KMS-11 (cell line): Measurements from ENCODE around the gene CHCHD4.
A peak's percentile ranks its signal among the peaks of the same experiment; 100 is the strongest.

ENCODE experiments used
- H2AFZ ChIP-seq: fragments of 200-600 bp; sonication (generic); 2 replicates; pipeline ENCODE4 v1.6.1; 2016; ENCODE audit warnings: antibody characterized with exemption, mixed run types, low read depth
- H3K27ac ChIP-seq: fragments of 200-600 bp; sonication (generic); 2 replicates; pipeline ENCODE4 v1.6.1; 2016; ENCODE audit warnings: mild to moderate bottlenecking, mixed run types
- H3K27me3 ChIP-seq: fragments of 200-600 bp; sonication (generic); 2 replicates; pipeline ENCODE4 v1.6.1; 2017; ENCODE audit warnings: mild to moderate bottlenecking, low read depth, mixed run types, moderate library complexity; ENCODE audit not compliant: insufficient read depth
- H3K36me3 ChIP-seq: fragments of 200-600 bp; sonication (generic); 2 replicates; pipeline ENCODE4 v1.6.1; 2017; ENCODE audit warnings: mild to moderate bottlenecking, mixed run types; ENCODE audit not compliant: insufficient read depth
- H3K4me1 ChIP-seq: fragments of 200-600 bp; sonication (generic); 2 replicates; pipeline ENCODE4 v1.6.1; 2016; ENCODE audit warnings: mild to moderate bottlenecking, low read depth, mixed run types; ENCODE audit not compliant: poor library complexity, severe bottlenecking
- H3K4me2 ChIP-seq: fragments of 200-600 bp; sonication (generic); 2 replicates; pipeline ENCODE4 v1.7.0; 2016; ENCODE audit warnings: mild to moderate bottlenecking, mixed run types
- H3K4me3 ChIP-seq: fragments of 200-600 bp; sonication (generic); IDR thresholded peaks from 2 replicates; pipeline ENCODE4 v1.6.1; 2017; ENCODE audit warnings: low read depth, low read length, mixed read lengths; ENCODE audit not compliant: insufficient read depth
- H3K79me2 ChIP-seq: fragments of 200-600 bp; sonication (generic); 2 replicates; pipeline ENCODE4 v1.6.1; 2016; ENCODE audit warnings: low read depth, mixed run types; ENCODE audit not compliant: insufficient read depth
- H3K9ac ChIP-seq: fragments of 200-600 bp; sonication (generic); 2 replicates; pipeline ENCODE4 v1.6.1; 2016; ENCODE audit warnings: mild to moderate bottlenecking, mixed run types
- H4K20me1 ChIP-seq: fragments of 200-600 bp; sonication (generic); 2 replicates; pipeline ENCODE4 v1.6.1; 2016; ENCODE audit warnings: mild to moderate bottlenecking, mixed run types; ENCODE audit not compliant: insufficient read depth
- TF ChIP-seq, protein P1 (sequence below): fragments of 200-600 bp; sonication (generic); conservative IDR thresholded peaks from 2 replicates; pipeline ENCODE4 v1.6.1; 2017; ENCODE audit warnings: low read depth, mild to moderate bottlenecking, antibody characterized with exemption, low read length, moderate library complexity, mixed read lengths

Gene CHCHD4

DNA sequence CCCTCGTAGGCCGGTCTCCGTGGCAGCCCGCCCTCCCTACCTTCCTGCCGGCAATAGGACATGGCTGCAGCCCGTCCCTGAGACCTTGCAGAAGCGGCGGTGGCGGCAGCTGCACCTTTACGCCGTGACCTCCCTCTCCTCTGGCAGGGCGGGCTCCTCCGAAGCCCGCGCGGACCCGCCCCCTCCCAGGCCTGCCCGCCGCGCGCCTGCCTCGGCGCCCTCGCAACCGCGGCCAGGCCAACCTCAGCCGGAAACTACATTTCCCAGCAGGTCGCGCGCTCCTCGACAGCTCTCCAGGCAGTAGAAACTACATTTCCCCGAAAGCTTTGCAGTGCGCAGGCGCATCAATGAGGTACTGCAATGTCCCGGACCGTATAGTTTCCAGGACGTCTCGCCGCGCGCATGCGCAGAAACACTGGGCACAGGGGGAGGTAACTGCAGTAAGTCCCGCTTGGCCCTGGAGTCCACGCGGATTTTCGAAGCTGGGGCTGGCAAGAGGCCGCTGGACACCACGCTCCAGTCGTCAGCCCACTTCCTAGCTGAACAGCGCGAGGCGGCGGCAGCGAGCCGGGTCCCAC lies at the start of gene CHCHD4, which contains the start of gene TMEM43:
TSS of gene CHCHD4 (minus strand) at position 256 of the 578 bp plus-strand sequence. CDS start at position 62, 194 bp downstream.
TSS of gene TMEM43 (plus strand) at position 438 of the 578 bp plus-strand sequence. CDS start 142 bp downstream, outside the sequence.
- H2AFZ ChIP-seq = peak within 1 kb of the TSS; percentile 47
- no peaks in the 10 kb centered on the region for H3K36me3 ChIP-seq

DNA sequence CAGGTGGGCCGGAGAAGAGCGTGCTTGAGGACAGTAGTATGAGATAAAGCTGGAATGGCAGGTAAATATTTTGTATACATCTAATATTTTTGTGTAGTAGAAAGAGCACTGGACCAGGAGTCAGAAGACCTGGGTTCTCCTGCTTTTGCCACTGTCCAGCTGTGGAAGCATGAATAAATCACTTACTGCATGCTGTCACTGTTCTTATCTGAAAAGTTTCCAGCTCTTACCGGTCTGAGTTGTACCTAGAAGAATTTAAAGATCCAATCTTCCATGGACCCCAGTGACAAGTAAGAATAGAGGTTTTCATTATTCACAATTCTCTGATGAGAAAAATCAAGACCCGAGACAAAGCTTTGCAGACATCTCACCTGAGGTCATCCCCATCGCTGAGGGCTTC lies 47.8 kb upstream of the CHCHD4 start:
- peaks cover 55% of the 10 kb centered on the region for H3K4me1 ChIP-seq

More for the DNA sequence above, at the start of gene CHCHD4, which contains the start of gene TMEM43:
- Histone ChIP-seq H3K79me2 (peaks cover 50% of the 10 kb centered on the region), H3K4me3 (peak within 1 kb of the TSS; percentile 19), H3K27ac (peak within 1 kb of the TSS; percentile 89), H3K4me2 (peak within 1 kb of the TSS; percentile 89), H4K20me1 (no peaks in the 10 kb centered on the region), H3K9ac (peak within 1 kb of the TSS; percentile 92), H3K27me3 (no peaks in the 10 kb centered on the region), H3K4me1 (peaks cover 38% of the 10 kb centered on the region)
- TF ChIP-seq, protein P1, sequence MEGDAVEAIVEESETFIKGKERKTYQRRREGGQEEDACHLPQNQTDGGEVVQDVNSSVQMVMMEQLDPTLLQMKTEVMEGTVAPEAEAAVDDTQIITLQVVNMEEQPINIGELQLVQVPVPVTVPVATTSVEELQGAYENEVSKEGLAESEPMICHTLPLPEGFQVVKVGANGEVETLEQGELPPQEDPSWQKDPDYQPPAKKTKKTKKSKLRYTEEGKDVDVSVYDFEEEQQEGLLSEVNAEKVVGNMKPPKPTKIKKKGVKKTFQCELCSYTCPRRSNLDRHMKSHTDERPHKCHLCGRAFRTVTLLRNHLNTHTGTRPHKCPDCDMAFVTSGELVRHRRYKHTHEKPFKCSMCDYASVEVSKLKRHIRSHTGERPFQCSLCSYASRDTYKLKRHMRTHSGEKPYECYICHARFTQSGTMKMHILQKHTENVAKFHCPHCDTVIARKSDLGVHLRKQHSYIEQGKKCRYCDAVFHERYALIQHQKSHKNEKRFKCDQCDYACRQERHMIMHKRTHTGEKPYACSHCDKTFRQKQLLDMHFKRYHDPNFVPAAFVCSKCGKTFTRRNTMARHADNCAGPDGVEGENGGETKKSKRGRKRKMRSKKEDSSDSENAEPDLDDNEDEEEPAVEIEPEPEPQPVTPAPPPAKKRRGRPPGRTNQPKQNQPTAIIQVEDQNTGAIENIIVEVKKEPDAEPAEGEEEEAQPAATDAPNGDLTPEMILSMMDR = no peak

DNA sequence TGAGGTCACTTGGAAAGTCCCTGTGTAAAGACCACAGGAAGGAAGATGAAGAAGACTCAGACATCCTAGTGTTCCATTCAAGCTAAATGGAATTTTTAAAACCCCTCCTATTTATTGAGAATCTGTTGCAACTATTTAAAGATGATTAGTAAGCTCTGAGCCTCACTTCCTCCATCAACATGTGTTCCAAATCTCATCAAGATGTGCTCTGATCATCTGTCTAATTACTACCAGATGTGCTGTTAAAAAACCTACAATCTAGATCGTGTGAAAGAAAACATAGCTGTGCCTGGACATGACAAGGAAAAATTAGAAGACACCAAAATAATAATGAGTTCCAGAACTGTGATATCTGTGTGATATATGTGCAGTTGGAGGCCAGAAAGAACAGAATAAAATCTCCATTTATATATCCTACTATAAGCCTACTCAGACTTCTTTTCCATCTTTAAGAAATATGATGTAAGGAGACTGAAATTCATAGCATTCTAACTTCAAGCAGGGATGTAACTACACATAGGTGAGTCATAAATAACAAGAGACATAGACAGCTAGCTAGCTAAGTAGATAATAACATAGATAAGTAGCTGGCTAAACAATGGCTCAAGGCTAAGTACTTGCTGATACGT lies 46.0 kb upstream of the CHCHD4 start:
- H2AFZ ChIP-seq = no peak overlapping the region
- no peaks in the 10 kb centered on the region for H3K36me3 ChIP-seq
- H3K27ac ChIP-seq = no peak overlapping the region
- no peak overlapping the region for H3K9ac ChIP-seq
- H3K27me3 ChIP-seq = no peaks in the 10 kb centered on the region
- TF ChIP-seq, protein P1 = no peak
- H3K4me1 ChIP-seq = peaks cover 37% of the 10 kb centered on the region
- H3K79me2 ChIP-seq = peaks cover 9% of the 10 kb centered on the region; the same call in 1 of the 2 replicates
- no peaks in the 10 kb centered on the region for H4K20me1 ChIP-seq
- no peak overlapping the region for H3K4me3 ChIP-seq
- H3K4me2 ChIP-seq = no peak overlapping the region

More for the DNA sequence above, 47.8 kb upstream of the CHCHD4 start:
- no peaks in the 10 kb centered on the region for H3K27me3 ChIP-seq
- H2AFZ ChIP-seq = no peak overlapping the region
- H3K4me3 ChIP-seq = no peak overlapping the region
- no peak overlapping the region for H3K9ac ChIP-seq
- H3K27ac ChIP-seq = no peak overlapping the region
- no peaks in the 10 kb centered on the region for H3K36me3 ChIP-seq
- H3K79me2 ChIP-seq = peaks cover 9% of the 10 kb centered on the region; the same call in 1 of the 2 replicates
- TF ChIP-seq, protein P1 = no peak
- no peaks in the 10 kb centered on the region for H4K20me1 ChIP-seq
- H3K4me2 ChIP-seq = no peak overlapping the region

DNA sequence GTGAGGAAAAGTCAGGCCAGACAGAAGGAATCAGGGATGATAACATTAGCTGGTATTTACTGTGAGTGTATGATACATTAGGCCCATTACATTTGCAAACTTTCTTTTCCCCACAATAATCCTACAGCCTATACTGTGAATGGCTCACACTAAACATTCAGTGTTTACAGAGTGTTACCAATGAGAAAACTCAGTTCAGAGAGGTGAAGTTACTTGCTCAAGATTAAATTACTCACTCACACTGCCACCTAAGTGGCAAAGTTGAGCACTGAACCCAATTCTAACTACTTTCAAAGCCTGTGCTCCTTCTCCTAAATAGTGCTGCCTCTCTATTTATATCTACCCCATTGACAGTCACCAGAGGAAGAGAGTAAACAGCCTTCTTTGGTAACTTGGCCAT lies 45.2 kb upstream of the CHCHD4 start:
- Histone ChIP-seq H3K36me3 (no peaks in the 10 kb centered on the region), H3K27ac (no peak overlapping the region), H3K4me2 (no peak overlapping the region), H3K4me3 (no peak overlapping the region), H3K9ac (no peak overlapping the region), H2AFZ (no peak overlapping the region), H3K27me3 (no peaks in the 10 kb centered on the region), H4K20me1 (no peaks in the 10 kb centered on the region), H3K4me1 (peaks cover 30% of the 10 kb centered on the region), H3K79me2 (peaks cover 9% of the 10 kb centered on the region; the same call in 1 of the 2 replicates)
- TF ChIP-seq, protein P1 = no peak
